ENCODE data around the gene HNRNPK.
A peak's percentile ranks its signal among the peaks of the same experiment; 100 is the strongest.
"Not testable (repeated sequence)": the region's sequence is repeated elsewhere in the genome, so short reads cannot be mapped to it uniquely, and the experiment has no call there.

HNRNPK gene

GRCh38 chr9:83975300-83975699 is 4.7 kb downstream of the HNRNPK start:
- DNase-seq = no peak

GRCh38 chr9:83972286-83972685 is 7.7 kb downstream of the HNRNPK start:
- no peak for DNase-seq

- no peak for DNase-seq
Measured at GRCh38 chr9:83971485-83971884, 8.5 kb downstream of the HNRNPK start.

GRCh38 chr9:83969602-83970001 is 10.4 kb downstream of the HNRNPK start:
- DNase-seq = no peak

- DNase-seq = no peak
Measured at GRCh38 chr9:83967073-83967472, 12.9 kb downstream of the HNRNPK start.

- no peak for DNase-seq
Measured at GRCh38 chr9:83966209-83966582, 13.8 kb downstream of the HNRNPK start.

GRCh38 chr9:83965350-83966208 is 14.4 kb downstream of the HNRNPK start:
- DNase-seq = no peak

GRCh38 chr9:83964973-83965349 is 15.1 kb downstream of the HNRNPK start:
- no peak for DNase-seq

GRCh38 chr9:83962165-83962564 is 17.9 kb downstream of the HNRNPK start:
- DNase-seq = no peak

- DNase-seq = no peak
Measured at GRCh38 chr9:83960991-83961390, 19.0 kb downstream of the HNRNPK start.

- DNase-seq = no peak
Measured at GRCh38 chr9:83959061-83959460, 21.0 kb downstream of the HNRNPK start.

GRCh38 chr9:83957248-83957513 is 22.8 kb downstream of the HNRNPK start:
- DNase-seq = no peak

GRCh38 chr9:83956436-83957247 is 23.4 kb downstream of the HNRNPK start:
- DNase-seq = peak; percentile 34 to 73

- DNase-seq = peak in 1 of 2 experiments; percentile 3
Measured at GRCh38 chr9:83956086-83956435, 24.0 kb downstream of the HNRNPK start.

- DNase-seq = not testable (repeated sequence)
Measured at GRCh38 chr9:83948096-83948495, 31.9 kb downstream of the HNRNPK start.

- no peak for DNase-seq
Measured at GRCh38 chr9:83940590-83941303, 39.3 kb downstream of the HNRNPK start.

- DNase-seq = peak in 1 of 2 experiments; percentile 48
Measured at GRCh38 chr9:83937861-83938455, 42.1 kb downstream of the HNRNPK start.

GRCh38 chr9:83936523-83936922 is 43.5 kb downstream of the HNRNPK start:
- DNase-seq = no peak

- DNase-seq = no peak
Measured at GRCh38 chr9:83935276-83935935, 44.6 kb downstream of the HNRNPK start.

GRCh38 chr9:83934569-83935275 is 45.3 kb downstream of the HNRNPK start:
- DNase-seq = no peak

GRCh38 chr9:83933790-83934189 is 46.2 kb downstream of the HNRNPK start:
- DNase-seq = no peak

- DNase-seq = no peak
Measured at GRCh38 chr9:83932851-83933250, 47.2 kb downstream of the HNRNPK start.
